DOHH2 (cell line): ENCODE measurements around the gene PLVAP.
A peak's percentile ranks its signal among the peaks of the same experiment; 100 is the strongest.

Experiments used
- H3F3A ChIP-seq: fragments of 200-600 bp; sonication (generic), shearing (Covaris generic); 2 replicates; pipeline ENCODE4 v1.6.0; 2016; ENCODE audit warnings: antibody characterized with exemption, mild to moderate bottlenecking; ENCODE audit not compliant: control insufficient read depth, insufficient read depth
- H3K27ac ChIP-seq: fragments of 200-600 bp; sonication (generic); 2 replicates; pipeline ENCODE4 v1.5.1; 2014; ENCODE audit warnings: low read depth, mild to moderate bottlenecking, low read length, moderate library complexity
- H3K27me3 ChIP-seq: fragments of 200-600 bp; sonication (generic); 2 replicates; pipeline ENCODE4 v1.6.1; 2014; ENCODE audit warnings: mild to moderate bottlenecking, low read length, mixed read lengths; ENCODE audit not compliant: control insufficient read depth
- H3K36me3 ChIP-seq: fragments of 200-600 bp; sonication (generic); 2 replicates; pipeline ENCODE4 v1.6.1; 2014; ENCODE audit warnings: mild to moderate bottlenecking, low read length, moderate library complexity, mixed read lengths; ENCODE audit not compliant: control insufficient read depth
- H3K4me1 ChIP-seq: fragments of 200-600 bp; sonication (generic); 2 replicates; pipeline ENCODE4 v1.6.1; 2014; ENCODE audit warnings: mild to moderate bottlenecking, low read length, mixed read lengths; ENCODE audit not compliant: control insufficient read depth
- H3K4me2 ChIP-seq: fragments of 200-600 bp; sonication (generic); 2 replicates; pipeline ENCODE4 v1.6.0; 2014; ENCODE audit warnings: mild to moderate bottlenecking, low read length, moderate library complexity
- H3K4me3 ChIP-seq: fragments of 200-600 bp; sonication (generic); 2 replicates; pipeline ENCODE4 v1.5.1; 2014; ENCODE audit warnings: mild to moderate bottlenecking, low read length, mixed read lengths
- H3K79me2 ChIP-seq: fragments of 200-600 bp; sonication (generic); 2 replicates; pipeline ENCODE4 v1.6.1; 2014; ENCODE audit warnings: mild to moderate bottlenecking, low read length, mixed read lengths; ENCODE audit not compliant: control insufficient read depth
- H3K9me2 ChIP-seq: fragments of 200-600 bp; sonication (generic); replicated peaks from 2 replicates; pipeline ENCODE4 v1.6.1; 2014; ENCODE audit warnings: mild to moderate bottlenecking, low read length, mixed read lengths; ENCODE audit not compliant: control insufficient read depth
- H3K9me3 ChIP-seq: fragments of 200-600 bp; sonication (generic); 2 replicates; pipeline ENCODE4 v1.6.1; 2014; ENCODE audit warnings: antibody characterized with exemption, low read length, mixed read lengths; ENCODE audit not compliant: control insufficient read depth, insufficient read depth
- H4K20me1 ChIP-seq: fragments of 200-600 bp; sonication (generic); 2 replicates; pipeline ENCODE4 v1.6.0; 2014; ENCODE audit warnings: low read depth, mild to moderate bottlenecking, antibody characterized with exemption, low read length, moderate library complexity; ENCODE audit not compliant: control insufficient read depth, insufficient read depth
- CTCF ChIP-seq: fragments of 200-600 bp; sonication (generic); IDR thresholded peaks from one replicate; pipeline ENCODE4 v1.5.1; 2014; ENCODE audit warnings: antibody characterized with exemption, mild to moderate bottlenecking, low read depth, low read length; ENCODE audit not compliant: poor library complexity, severe bottlenecking
- EZH2phosphoT487 ChIP-seq: fragments of 200-600 bp; sonication (generic); IDR thresholded peaks from 2 replicates; pipeline ENCODE4 v1.6.1; 2017; ENCODE audit warnings: borderline replicate concordance, mild to moderate bottlenecking, antibody characterized with exemption, low read length, moderate library complexity, mixed read lengths

Gene PLVAP

GRCh38 chr19:17404015-17404414 lies 26.9 kb upstream of the PLVAP start:
- Histone ChIP-seq H3K4me2 (peak overlapping the region; percentile 91), H3K27me3 (no peaks in the 10 kb centered on the region), H3K27ac (peak overlapping the region; percentile 94), H3K4me1 (peaks cover 32% of the 10 kb centered on the region), H3K9me2 (no peaks in the 10 kb centered on the region), H3K9me3 (no peaks in the 10 kb centered on the region), H3K79me2 (peaks cover 73% of the 10 kb centered on the region), H4K20me1 (peaks cover 8% of the 10 kb centered on the region), H3K4me3 (peak overlapping the region; percentile 89), H3F3A (peaks cover 18% of the 10 kb centered on the region), H3K36me3 (peaks cover 56% of the 10 kb centered on the region)
- TF ChIP-seq EZH2phosphoT487 (no peak), CTCF (no peak)

GRCh38 chr19:17402982-17403855 lies 26.1 kb upstream of the PLVAP start:
- Histone ChIP-seq H3K4me2 (peak overlapping the region; percentile 91), H3K27ac (no peak overlapping the region)

DNA sequence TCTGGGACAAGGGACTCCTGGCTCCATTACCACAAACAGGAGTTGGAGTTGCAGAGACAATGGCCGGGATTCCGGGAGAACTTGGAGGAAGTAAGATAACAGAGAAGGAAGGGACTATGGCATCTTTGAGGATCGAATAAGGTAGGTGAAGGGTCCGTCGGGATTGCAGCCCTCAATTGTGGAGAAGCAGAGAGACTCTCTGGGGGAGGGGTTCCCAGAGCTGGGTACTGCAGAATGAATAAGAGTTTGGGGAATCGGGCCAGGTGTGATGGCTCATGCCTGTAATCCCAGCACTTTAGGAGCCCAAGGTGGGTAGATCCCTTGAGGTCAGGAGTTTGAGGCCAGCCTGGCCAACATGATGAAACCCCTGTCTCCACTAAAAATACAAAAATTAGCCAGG lies 24.5 kb upstream of the PLVAP start:
- TF ChIP-seq EZH2phosphoT487 (no peak), CTCF (no peak)
- Histone ChIP-seq H3K27ac (no peak overlapping the region), H3F3A (peaks cover 21% of the 10 kb centered on the region), H3K9me2 (no peaks in the 10 kb centered on the region), H3K9me3 (no peaks in the 10 kb centered on the region), H3K4me1 (peaks cover 30% of the 10 kb centered on the region), H3K36me3 (peaks cover 63% of the 10 kb centered on the region), H4K20me1 (peaks cover 8% of the 10 kb centered on the region), H3K4me2 (no peak overlapping the region), H3K27me3 (no peaks in the 10 kb centered on the region), H3K4me3 (no peak overlapping the region), H3K79me2 (peaks cover 49% of the 10 kb centered on the region)

More at GRCh38 chr19:17402982-17403855, 26.1 kb upstream of the PLVAP start:
- H3K9me3 ChIP-seq, result no peaks in the 10 kb centered on the region
- H3K36me3 ChIP-seq, result peaks cover 60% of the 10 kb centered on the region
- peak overlapping the region; percentile 89 for H3K4me3 ChIP-seq
- H4K20me1 ChIP-seq, result peaks cover 8% of the 10 kb centered on the region
- H3F3A ChIP-seq, result peaks cover 22% of the 10 kb centered on the region
- H3K9me2 ChIP-seq, result no peaks in the 10 kb centered on the region
- H3K27me3 ChIP-seq, result no peaks in the 10 kb centered on the region
- TF ChIP-seq CTCF (no peak), EZH2phosphoT487 (no peak)
- peaks cover 65% of the 10 kb centered on the region for H3K79me2 ChIP-seq
- peaks cover 32% of the 10 kb centered on the region for H3K4me1 ChIP-seq
